WI38 (cell line): ENCODE data around the gene RAPGEF2.
"Not testable (repeated sequence)": the region's sequence is repeated elsewhere in the genome, so short reads cannot be mapped to it uniquely, and the experiment has no call there.

ENCODE experiments used
- H3K4me3 ChIP-seq: 2 replicates; pipeline ENCODE4 v1.5.1; 2011; ENCODE audit warnings: low read depth, mild to moderate bottlenecking, control low read depth, low read length
- TF ChIP-seq, protein P1 (sequence below): IDR thresholded peaks from 2 replicates; pipeline ENCODE4 v1.5.1; 2012; ENCODE audit warnings: low read depth, mild to moderate bottlenecking, control low read depth, low read length

Gene RAPGEF2

GRCh38 chr4:159086606-159087005, 16.3 kb upstream of the RAPGEF2 start:
- TF ChIP-seq, protein P1, sequence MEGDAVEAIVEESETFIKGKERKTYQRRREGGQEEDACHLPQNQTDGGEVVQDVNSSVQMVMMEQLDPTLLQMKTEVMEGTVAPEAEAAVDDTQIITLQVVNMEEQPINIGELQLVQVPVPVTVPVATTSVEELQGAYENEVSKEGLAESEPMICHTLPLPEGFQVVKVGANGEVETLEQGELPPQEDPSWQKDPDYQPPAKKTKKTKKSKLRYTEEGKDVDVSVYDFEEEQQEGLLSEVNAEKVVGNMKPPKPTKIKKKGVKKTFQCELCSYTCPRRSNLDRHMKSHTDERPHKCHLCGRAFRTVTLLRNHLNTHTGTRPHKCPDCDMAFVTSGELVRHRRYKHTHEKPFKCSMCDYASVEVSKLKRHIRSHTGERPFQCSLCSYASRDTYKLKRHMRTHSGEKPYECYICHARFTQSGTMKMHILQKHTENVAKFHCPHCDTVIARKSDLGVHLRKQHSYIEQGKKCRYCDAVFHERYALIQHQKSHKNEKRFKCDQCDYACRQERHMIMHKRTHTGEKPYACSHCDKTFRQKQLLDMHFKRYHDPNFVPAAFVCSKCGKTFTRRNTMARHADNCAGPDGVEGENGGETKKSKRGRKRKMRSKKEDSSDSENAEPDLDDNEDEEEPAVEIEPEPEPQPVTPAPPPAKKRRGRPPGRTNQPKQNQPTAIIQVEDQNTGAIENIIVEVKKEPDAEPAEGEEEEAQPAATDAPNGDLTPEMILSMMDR: no peak
- H3K4me3 ChIP-seq: no peak overlapping the region

DNA sequence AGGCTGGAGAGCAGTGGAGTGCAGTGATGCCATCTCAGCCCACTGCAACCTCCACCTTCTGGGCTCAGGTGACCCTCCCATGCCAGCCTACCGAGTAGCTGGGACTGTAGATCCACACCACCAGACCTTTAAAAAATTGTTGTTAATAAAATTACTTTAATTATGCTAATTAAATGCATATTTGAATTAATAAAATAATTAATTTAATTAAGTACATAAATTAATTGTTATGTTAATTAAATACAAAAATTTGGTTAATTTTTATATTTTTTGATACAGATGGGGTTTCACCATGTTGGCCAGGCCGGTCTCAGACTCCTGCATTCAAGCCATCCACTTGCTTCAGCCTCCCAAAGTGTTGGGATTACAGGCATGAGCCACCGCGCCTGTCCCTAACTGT, 12.6 kb upstream of the RAPGEF2 start:
- TF ChIP-seq, protein P1: no peak

DNA sequence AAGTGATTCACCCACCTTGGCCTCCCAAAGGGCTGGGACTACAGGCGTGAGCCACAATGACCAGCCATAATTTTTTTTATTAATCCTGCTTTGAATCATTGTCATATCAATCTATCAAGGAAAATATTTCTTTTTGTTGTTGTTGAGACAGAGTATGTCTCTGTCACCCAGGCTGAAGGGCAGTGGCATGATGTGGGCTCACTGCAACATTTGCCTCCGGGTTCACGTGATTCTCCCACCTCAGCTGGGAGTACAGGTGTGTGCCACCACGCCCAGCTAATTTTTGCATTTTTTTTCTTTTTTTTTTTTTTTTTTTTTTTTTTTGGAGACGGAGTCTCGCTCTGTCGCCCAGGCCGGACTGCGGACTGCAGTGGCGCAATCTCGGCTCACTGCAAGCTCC, 8.7 kb upstream of the RAPGEF2 start:
- not testable (repeated sequence) for H3K4me3 ChIP-seq

More for the DNA sequence above, 12.6 kb upstream of the RAPGEF2 start:
- no peak overlapping the region for H3K4me3 ChIP-seq

- H3K4me3 ChIP-seq: no peak overlapping the region
- TF ChIP-seq, protein P1: no peak
Observed at GRCh38 chr4:159096434-159096833, 6.4 kb upstream of the RAPGEF2 start.

DNA sequence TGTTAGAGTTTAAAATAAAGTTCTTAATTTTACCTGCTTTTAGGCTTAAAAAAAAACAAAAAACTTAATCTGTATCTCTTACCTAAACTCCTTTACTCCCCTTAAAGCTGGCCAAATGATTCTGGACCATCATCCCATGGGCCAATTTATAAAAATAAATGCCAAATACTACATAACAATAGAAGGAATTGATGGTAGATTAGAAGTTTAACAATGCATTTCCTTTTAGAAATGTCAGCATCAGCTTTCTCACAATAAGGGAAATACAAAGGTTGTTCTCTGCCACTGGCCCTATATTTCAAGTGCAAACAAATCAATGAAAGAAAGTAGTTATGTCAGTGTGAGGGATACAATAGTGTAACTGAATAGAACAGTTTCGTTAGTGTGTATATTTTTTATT, 5.7 kb upstream of the RAPGEF2 start:
- no peak overlapping the region for H3K4me3 ChIP-seq
- TF ChIP-seq, protein P1: no peak

DNA sequence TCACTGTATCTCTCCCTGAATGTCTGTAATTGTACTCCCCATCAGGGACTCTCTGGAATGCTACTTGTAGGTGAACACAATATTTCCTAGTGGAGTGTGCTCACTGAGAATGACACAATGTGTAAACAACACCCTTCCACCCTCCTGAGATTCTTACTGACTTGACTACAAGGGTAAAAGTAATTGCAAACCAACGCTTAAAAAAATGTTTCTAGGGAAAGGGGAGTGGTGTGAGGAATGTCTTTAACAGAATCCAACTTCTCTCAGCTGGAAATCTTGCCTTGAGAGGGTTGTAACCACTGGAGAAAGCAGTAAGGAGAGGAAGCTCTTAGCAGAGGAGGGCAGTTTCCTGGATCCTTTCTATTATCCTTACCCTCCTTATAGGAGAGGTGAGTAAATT, 5.1 kb upstream of the RAPGEF2 start:
- no peak overlapping the region for H3K4me3 ChIP-seq
- TF ChIP-seq, protein P1: no peak

GRCh38 chr4:159098482-159099127, 4.3 kb upstream of the RAPGEF2 start:
- TF ChIP-seq, protein P1: no peak
- no peak overlapping the region for H3K4me3 ChIP-seq

GRCh38 chr4:159101988-159102621, 774 bp upstream of the RAPGEF2 start:
- H3K4me3 ChIP-seq: peak overlapping the region; percentile 87
- TF ChIP-seq, protein P1: no peak
